GM19099 (cell line): Measurements from ENCODE around the gene MTMR3.
A peak's percentile ranks its signal among the peaks of the same experiment; 100 is the strongest.

Source experiments
- POLR2A ChIP-seq: IDR thresholded peaks from 3 replicates; pipeline ENCODE4 v1.6.1; 2011; ENCODE audit warnings: low read depth; ENCODE audit not compliant: insufficient read length; ENCODE audit errors: extremely low read depth

Gene MTMR3

GRCh38 chr22:29883045-29883774, at the start of gene MTMR3:
Gene MTMR3 (plus strand): TSS chr22:29883174. CDS start chr22:29971060, 87,886 bp downstream.
- peak; percentile 59 for TF ChIP-seq POLR2A

DNA sequence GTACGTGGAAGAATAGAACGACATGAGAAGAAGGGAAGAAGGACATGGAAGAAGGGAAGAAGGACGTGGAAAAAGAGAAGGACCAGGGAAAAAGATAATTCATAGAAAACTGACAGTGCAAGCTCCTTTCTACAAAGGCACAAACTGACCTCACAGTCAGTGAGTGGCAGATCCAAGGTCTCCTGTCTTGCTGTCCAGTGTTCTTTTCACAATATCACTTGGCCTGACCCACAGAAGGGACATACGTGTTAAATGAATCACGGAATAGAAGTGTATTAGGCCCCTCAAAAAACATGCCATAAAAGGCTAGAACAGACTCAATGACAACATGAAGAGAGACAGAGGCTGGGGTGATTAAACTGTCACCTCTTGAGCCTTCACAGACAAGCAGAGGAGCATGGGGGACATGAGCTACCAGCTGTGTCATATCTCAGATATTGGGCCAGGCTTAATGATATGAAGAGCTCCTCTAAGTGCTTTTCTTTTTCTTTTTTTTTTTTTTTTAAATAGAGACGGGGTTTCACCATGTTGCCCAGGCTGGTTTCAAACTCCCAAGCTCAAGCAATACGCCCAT, 49.5 kb upstream of the MTMR3 start:
- TF ChIP-seq POLR2A, result no peak

DNA sequence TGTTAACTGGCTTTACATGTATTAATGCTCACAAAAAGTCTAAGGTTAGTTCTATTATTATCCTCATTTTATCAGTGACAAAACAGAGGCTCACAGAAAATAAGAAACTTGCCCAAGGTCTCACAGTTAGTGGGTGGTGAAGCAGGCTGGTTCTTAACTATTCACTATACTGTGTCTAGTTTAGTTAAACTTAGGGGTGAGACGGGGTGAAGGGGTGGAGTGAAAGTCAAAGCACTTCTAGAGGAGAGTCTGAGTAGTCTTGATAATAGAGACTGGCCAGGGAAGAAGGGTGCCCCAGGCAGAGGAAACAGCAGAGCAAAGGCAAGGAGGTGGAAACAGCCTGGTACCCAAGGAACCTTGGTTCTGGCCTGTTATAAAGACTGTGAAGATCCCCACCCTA, 48.9 kb upstream of the MTMR3 start:
- no peak for TF ChIP-seq POLR2A

DNA sequence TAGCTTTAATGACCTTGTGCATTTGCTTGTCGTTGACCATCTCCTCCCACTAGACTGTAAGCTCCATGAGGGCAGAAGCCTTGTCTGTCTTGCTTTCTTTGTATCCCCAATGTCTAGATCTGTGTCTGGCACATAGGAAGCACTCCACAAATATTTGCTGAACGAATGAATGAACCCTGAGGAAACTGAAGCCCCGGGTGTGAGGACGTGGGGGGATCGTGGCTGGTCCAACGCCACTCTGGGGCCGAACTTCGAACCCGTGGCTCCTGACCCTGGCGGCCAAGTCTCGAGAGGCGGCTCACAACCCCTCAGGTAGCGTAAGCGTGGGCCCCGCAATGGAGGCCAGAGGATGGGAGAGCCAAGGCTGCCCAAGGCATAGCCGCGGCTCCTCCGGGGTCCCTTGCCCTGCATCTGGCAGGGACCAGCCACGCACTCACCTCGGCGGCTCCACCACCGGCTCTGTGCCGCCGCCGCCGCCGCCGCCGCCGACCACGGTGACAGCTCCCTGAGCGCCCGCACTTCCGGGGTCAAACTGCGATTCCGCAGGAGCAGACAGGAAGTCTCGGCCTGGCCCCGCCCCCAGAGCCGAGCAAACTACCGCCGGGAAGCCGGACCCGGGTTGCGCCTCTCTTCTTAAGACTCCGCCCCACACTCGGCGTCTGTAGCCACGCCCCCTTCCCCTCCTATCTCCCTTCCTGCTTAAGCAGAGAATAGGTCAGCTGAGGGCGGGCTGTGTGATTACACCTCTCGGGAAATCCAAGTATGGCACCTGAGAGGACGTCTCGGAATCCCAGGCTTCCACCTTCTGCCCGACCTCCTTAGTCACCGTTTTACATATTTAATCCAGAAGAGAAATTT, 45.0 kb upstream of the MTMR3 start, which contains the start of gene ASCC2:
ASCC2 (minus strand) TSS at position 534 of the 858 bp plus-strand sequence. CDS start 5,949 bp downstream, outside the sequence.
- peak; percentile 88 for TF ChIP-seq POLR2A

- no peak for TF ChIP-seq POLR2A
These were observed 44.4 kb upstream of the MTMR3 start for GRCh38 chr22:29838599-29838956.

DNA sequence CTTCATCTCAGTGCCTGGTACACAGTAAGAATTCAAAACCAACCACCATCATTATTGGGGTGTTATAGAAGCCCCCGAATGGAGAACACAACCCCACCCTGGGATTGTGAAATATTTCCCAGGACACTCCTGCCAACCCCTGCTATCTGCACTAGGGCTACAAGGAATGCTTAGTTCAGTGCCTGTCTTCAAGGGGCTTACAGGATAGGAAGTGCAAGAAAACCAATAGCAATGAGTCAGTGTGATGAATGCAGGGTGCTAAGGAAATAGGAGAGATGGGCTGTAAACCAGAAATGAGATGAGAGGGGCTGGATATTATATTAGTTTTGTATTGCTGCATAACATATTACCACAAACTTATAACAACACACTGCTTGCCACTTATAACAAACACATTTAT, 43.9 kb upstream of the MTMR3 start:
- TF ChIP-seq POLR2A, result no peak

DNA sequence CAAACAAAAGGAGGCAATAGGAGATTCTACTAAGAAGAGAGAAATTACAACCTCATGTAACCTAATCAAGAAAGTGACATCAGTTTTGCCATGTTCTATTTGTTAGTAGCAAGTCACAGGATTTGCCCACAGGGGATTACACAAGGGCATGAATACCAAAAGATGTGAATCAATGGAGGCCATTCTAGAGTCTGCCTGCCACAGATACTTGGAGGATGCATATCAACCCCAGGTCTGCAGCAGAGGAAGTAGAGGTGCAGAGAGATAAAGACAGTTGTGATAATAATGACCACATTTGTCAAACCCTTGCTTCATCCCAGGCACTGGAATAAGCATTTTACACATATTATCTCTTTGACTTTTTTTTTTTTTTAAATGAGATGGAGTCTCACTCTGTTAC, 42.5 kb upstream of the MTMR3 start:
- no peak for TF ChIP-seq POLR2A

GRCh38 chr22:29842172-29842571, 40.8 kb upstream of the MTMR3 start:
- no peak for TF ChIP-seq POLR2A

- TF ChIP-seq POLR2A, result no peak
These were observed 40.2 kb upstream of the MTMR3 start for GRCh38 chr22:29842740-29843139.

DNA sequence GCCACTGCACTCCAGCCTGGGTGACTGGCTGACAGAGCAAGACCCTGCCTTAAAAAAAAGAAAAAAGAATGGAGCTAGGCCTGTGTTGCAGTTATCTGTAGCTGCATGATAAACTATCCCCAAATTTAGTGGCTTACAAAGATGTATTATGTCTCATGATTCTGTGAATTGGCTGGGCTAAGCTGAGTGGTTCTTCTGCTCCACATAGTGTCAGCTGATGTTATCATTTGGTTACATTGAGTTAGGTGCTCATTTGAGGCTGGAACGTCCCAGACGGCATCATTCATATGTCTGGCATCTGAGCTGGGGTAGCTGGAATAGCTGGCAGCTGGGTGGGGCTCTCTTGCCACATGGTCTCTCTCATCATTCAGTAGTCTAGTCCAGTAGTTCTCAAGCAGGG, 36.7 kb upstream of the MTMR3 start:
- no peak for TF ChIP-seq POLR2A

GRCh38 chr22:29848111-29848510, 34.9 kb upstream of the MTMR3 start:
- no peak for TF ChIP-seq POLR2A

DNA sequence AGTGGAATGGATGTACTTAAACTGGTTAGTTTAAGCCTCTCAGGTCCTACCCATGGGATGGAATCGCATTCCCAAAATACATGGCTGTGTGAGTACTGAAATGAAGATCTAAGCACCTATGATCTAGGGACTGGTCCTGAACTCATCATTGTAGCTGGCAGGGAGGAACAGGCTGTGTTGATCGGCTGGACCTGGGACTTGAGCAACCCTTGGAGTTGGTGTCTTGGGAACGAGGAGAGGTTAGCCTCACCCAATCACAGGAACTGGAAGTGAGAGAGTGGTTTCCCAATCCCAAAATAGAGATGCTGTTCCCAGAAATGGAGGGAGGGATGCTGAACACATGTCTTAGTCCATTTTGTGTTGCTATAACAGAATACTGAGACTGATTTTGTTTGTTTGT, 28.5 kb upstream of the MTMR3 start:
- no peak for TF ChIP-seq POLR2A

- no peak for TF ChIP-seq POLR2A
These were observed 27.3 kb upstream of the MTMR3 start for GRCh38 chr22:29855611-29856181.

DNA sequence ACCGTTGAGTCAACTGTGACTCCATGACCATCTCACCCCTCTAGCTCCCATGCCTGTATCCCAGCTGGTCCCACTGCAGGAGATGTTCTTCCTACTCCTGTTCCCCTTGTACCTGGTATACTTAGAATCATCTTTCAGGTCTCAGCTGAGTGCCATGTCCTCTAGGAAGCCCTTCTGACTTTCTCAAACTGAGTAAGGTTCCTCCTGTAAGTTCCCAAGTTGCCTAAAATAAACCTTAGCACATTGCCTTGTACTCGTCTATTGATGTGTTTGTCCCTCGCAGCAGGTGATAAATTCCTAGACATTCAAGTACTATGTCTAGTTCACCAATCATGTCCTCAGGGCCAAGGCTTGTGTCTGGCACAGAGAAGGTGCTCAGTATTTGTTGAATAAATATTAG, 26.5 kb upstream of the MTMR3 start:
- no peak for TF ChIP-seq POLR2A

DNA sequence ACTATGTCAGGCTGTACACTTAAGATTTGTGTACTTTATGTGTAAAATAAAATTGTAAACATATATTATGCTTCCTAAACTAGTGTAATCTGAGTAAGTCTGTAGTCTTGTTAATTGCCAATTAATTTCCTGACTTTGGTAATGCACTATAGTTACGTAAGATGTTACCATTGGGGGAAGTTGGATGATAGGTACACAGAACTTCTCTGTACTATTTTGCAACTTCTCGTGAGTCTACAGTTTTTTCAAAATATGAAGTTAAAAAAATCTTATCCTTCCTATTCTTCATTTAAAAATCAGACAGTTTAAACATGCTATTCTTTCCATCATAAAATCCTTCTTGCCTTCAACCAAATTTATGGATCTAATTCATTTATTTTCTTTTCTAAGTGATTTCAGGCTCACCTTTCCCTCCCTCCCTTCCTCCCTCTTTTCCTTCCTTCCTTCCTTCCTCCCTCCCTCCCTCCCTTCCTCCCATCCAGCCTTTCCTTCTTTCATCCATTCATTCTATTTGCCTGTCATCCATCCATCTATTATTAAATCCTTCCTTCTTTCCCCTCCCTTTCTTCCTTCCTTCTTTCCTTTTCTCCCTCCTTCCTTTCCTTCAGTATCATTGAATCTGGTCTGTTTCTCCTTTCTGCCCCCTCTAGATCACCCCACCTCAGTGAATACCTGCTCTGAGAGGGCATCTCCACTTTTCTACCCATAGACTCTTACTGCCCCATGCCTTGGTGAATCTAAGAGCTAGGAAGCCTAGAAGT, 22.8 kb upstream of the MTMR3 start:
- no peak for TF ChIP-seq POLR2A
